Omental fat pad (tissue), 4 donors: ENCODE measurements around the gene FAM120C. TPM values are rescaled to one million over a fixed set of nuclear protein-coding genes. Genes with fewer than 3 reads are reported as not detected.

Source experiments
- ATAC-seq: fragments of 150-250 bp; one replicate; pipeline ENCODE4 v1.9.1; 2016; ENCODE audit warnings: mild to moderate bottlenecking, moderate library complexity; ENCODE audit not compliant: low FRiP score
- DNase-seq: peaks from one replicate; pipeline ENCODE4 v3.0.0-alpha.2; 2019; ENCODE audit warnings: low spot score
- CTCF ChIP-seq, 3 donors: fragments of 450-650 bp; IDR thresholded peaks; one replicate each; pipeline ENCODE4 v1.5.1; 2016 to 2017; ENCODE audit warnings: antibody characterized with exemption in 3 of 3, mild to moderate bottlenecking in 3 of 3, moderate library complexity in 2 of 3
- small RNA-seq: library from RNA; depleted of rRNA; stranded (forward); fragments of <200 nt; gene quantifications from one replicate; pipeline ENCODE3, GENCODE V24; 2016
- total RNA-seq, 4 donors: library from RNA; depleted of rRNA; stranded (reverse); fragments of >200 nt; gene quantifications; one replicate each; pipeline ENCODE4 v1.1.0, GENCODE V29; 2016

FAM120C gene
- total RNA-seq, 4 donors from 2014 or later, result 9.7 to 11.8 (median 11.8) TPM

- no peak for DNase-seq
- TF ChIP-seq CTCF (IDR thresholded peaks at IDR 0.05), result no peak
- no peak for ATAC-seq
Observed at GRCh38 chrX:54024350-54024749, 158.7 kb downstream of the FAM120C start.

Small RNAs within 50 kb of the gene (small RNA-seq; reads per million reads assigned to genes)
- gene AL589872.1, result not detected

Other genes with a start within 250 kb of the FAM120C start
- 10 to 100 TPM; 24.5 to 47.9 (median 26.2) TPM for gene PHF8, start 138.8 kb downstream of the FAM120C start, total RNA-seq
- 1 to 10 TPM; 1.4 to 2.7 (median 1.6) TPM for gene WNK3, start 174.8 kb upstream of the FAM120C start, total RNA-seq